Activated CD4-positive, alpha-beta T cell treated with anti-CD3 and anti-CD28 coated beads for 4 hours (primary cell): ENCODE data around the gene BHLHE23.
"Not testable (repeated sequence)": the region's sequence is repeated elsewhere in the genome, so short reads cannot be mapped to it uniquely, and the experiment has no call there.

Source experiments
- DNase-seq, 2 donors: peaks; one replicate each; pipeline ENCODE4 v3.0.0-alpha.2; 2020

BHLHE23 gene

DNA sequence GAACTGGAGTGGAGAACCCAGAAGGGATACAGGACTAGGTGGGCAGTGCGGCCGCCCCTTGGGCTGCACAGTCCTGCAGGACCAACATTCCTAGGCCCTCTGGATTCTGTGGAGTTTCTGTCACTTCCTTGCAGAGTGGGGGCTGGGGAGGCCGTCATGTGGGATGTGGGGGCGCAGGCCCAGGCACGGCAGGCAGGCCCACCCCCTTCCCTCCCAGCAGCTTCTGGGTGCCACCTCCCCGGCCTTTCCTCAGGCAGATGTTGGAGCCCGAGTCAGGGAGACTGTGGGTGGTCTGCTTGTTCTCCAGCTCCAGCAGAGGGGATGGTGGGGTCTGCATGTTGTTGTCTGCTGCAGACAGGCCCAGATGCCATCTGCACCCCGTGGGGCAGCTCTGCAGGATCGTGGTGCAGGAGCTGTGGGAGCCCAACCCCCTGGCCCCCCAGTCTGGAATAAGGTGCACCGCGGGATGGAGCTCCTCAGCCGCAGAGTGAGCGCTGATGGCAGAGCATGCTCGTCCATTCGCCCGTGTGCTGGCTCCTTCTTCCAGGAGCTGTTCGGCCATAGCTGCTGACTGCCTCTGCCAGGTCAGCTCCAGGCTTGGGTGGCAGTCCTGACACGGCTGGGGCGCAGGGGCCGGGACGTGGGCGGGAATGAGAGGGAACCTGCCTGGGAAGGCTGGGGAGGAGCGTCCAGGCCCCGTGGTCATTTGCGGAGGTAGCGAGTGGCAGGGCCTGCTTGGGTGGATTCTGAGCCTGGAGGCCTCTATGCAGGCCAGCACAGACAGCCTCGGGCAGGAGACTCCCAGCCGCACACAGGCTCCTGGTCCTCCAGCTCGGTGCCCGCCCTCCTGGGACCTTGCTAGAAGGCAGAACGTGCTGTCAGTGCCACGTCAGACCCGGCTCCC lies 36.2 kb downstream of the BHLHE23 start:
- DNase-seq, result no peak

DNA sequence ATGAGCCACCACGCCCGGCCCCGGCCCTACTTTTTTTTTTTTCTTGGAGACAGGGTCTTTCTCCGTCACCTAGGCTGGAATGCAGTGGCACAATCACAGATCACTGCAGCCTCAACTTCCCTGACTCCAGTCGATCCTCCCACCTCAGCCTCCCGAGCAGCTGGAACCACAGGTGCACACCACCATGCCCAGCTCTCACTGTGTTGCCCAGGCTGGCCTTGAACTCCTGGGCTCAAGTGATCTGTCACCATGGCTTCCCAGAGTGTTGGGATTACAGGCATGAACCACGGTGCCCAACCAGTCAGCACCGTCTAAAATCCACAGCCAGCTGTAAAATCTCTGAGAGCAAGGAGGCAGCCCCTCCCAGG lies 36.8 kb downstream of the BHLHE23 start:
- no peak for DNase-seq

DNA sequence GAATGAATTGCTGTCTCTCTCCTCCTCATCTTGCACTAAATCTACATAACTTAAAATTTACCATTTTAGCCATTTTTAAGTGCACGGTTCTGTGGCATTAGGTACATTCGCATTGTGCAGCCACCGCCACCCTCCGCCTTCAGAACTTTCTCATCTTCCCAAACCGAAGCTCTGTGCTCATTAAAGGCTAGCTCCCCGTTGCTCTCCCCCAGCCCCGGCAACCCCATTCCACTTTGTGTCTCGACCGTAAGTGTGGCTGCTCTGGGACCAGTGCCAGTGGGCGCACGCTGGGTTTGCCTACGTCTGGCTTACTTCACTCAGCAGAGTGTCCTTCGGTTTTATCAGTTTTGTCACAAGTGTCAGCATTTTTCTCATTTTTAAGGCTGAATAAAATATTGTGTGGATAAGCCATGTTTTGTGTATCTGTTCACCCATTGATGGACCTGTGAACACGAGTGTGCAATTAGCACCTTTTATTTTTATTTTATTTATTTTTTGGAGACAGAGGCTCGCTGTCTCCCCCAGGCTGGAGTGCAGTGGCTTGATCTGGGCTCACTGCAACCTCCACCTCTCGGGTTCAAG lies 37.5 kb downstream of the BHLHE23 start:
- no peak for DNase-seq

DNA sequence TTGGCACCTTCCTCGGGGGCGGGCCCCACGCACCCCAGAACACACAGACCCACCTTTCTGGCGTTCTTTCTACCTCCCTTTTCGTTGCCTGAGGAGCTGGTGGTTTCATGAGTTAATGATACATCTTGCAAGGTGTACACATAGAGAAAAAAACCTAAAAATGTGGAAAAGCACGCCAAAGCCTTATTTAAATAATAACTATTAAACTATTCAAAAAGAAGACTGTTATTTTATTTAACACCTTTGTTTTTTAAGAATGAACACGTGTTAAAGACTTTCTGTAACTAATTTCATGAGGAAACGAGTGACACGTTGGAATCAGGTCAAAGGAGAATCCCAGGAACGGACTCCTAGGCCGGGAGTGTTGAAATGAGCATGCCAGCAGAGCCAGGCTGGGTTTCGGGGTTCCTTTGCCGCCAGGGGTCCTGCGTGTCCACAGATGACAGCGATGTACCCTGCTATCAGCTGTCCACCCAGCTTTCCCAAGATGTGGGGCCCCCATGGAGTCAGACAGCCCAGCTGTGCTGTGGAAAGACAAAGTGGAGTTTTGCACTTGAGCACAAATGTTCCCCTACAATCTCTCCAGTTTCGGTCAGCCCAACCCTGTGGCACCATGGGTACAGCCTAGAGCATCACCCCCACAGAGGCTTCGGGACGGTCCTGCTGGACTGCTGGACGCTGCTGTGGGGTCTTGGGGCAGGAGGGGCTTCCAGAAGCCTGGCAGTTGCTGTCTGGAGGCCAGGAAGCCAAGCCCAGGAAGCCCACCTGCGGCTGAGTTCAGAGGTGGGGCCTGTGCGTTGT lies 38.2 kb downstream of the BHLHE23 start:
- no peak for DNase-seq

DNA sequence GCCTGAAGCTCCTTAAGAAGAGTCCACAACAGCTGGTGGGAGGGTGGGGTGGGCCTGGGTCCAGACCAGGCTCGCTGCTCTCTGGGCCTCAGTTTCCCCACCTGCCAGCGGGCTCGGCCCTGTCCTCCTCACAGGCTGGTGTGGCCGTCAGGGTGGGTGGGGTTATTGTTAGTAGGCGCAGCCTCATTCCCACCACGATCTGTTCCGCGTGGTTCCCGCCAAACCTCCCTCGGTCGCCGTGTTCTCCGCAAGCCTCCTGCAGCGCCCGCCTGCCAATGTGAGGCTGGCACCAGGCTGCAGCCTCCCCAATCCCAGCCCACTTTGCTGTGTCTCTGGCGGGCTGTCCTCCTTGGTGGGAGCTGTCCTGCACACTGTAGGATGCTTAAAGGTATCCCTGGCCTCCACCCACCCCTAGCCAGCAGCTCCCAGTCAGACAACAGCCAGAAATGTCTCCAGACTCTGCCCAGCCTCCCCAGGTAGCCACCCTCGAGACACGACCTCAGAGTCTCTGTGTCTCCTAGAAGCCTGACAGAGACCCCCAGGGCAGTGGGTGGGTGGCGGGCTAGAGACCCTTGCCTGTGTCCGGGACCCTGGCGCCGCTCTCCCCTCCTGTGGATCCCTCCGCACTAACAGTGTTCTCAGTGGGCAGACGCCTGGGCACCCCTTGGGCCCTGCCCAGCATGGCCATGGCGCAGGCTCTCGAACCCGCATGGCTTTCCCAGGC lies 39.0 kb downstream of the BHLHE23 start:
- DNase-seq, result no peak

DNA sequence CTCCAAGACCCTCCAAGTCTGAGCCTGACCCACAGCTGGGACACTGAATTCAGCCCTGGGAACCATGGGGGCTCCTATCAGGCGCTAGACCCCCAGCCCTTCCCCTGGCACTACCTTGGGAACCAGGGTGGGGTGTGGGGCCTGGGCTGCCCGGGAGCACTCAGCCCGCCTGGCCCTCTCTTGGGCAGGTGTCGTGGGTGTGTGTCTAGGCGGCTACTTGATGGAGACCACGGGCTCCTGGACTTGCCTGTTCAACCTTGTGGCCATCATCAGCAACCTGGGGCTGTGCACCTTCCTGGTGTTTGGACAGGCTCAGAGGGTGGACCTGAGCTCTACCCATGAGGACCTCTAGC lies 39.6 kb downstream of the BHLHE23 start:
- DNase-seq, result no peak

DNA sequence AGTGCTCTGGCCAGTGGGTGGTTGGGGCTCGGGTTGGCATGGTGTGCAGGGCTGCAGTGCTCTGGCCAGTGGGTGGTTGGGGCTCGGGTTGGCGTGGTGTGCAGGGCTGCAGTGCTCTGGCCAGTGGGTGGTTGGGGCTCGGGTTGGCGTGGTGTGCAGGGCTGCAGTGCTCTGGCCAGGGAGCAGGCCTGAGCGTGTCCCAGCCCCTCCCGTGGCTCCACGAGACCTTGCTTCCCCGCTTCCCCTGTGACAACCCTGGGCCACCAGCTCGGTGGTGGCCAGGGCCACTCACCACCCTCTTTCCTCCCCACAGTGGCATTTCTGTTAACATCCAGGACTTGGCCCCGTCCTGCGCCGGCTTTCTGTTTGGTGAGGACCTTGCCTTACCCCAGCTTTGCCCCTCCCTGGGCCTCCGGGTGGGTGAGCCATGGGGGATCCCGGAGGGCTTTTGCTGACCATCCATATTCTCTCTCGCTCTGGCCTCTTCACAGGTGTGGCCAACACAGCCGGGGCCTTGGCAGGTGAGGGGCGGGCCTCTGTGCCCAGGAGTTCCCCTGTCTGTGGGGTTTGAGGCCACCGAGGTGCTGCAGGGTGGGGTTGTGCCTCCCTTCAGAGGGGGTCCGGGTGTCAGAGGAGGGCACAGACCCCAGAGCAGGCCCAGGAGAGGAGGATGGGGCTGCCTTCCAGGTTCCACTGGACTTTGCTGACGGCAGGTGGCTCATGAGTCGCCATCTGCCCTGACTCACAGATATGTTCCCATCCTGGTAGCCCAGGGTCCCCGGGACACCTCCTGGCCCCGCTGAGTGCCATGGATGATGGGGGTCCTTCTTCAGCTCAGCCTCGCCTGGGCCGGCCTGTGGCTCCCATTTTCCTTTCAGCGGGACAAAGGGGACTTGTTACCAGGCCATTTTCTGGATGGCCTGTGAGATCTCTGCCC lies 40.3 kb downstream of the BHLHE23 start:
- no peak for DNase-seq

DNA sequence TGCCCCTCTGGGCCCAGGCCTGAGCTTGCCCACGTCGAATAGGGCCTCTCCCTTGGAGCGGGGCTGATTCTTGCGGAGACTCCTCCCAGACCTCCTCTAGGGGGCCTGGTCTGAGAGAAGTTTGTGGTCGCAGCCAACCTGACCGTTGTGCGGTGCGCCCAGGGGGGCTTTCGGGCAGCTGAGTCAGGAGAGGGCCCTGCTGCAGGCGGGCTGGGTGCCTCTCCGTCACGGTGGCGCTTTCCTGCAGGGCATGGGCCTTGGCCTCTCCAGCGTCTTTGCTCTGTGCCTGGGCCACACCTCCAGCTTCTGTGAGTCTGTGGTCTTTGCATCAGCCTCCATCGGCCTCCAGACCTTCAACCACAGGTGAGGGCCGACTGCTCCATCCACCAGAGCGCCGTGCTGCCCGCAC lies 41.4 kb downstream of the BHLHE23 start:
- DNase-seq, result no peak

DNA sequence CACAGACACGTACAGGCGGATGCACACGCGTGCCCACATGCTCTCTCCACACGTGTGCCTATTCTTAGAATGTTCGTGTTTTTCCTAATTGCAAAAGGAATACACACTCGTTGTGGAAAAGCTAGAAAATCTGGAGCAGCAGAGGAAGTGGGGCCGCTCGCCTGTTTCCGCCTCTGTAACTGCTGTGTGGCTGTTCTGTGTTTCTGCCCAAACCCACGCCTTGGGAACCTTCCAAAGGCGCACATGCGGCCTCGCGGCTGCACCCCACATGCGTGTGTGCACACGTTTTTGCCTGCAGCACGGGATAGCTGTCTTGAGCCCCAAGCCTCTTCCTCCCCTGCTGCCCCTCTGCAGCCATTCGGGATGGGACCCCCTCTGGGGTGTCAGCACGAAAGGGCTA lies 42.1 kb downstream of the BHLHE23 start:
- no peak for DNase-seq

DNA sequence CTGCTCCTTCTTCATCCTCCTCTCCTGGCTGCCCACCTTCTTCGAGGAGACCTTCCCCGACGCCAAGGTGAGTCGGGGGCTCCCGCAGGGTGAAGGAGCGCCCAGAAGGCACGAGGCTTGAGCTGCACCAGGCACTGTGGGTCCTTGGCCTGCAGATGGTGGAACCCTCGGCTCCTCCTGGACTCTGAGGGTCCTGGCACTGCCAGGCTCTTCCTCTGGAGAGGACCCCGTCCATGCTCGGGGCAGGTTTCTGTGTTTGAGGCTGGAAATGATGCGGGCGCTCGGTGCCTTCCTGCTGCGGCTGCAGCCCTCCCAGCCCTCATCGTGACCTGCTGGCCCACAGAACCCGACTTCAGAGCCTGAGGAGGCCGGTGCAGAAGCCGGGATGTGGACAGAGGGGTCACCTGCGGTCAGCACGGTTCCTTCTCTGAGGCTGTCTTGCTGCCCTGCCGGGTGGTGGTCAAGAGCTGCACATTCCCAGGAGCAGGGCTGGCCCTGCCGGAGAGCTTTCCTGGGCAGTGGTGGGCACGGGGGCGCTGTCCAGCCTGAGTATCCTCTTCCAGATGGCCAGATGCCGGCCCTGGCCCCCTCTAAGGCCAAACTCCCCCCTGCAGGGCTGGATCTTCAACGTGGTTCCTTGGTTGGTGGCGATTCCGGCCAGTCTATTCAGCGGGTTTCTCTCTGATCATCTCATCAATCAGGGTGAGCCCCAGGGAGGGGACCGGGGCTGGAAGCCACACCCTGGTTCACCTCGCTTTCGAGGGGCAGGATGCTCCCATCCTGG lies 43.0 kb downstream of the BHLHE23 start:
- DNase-seq, result no peak

DNA sequence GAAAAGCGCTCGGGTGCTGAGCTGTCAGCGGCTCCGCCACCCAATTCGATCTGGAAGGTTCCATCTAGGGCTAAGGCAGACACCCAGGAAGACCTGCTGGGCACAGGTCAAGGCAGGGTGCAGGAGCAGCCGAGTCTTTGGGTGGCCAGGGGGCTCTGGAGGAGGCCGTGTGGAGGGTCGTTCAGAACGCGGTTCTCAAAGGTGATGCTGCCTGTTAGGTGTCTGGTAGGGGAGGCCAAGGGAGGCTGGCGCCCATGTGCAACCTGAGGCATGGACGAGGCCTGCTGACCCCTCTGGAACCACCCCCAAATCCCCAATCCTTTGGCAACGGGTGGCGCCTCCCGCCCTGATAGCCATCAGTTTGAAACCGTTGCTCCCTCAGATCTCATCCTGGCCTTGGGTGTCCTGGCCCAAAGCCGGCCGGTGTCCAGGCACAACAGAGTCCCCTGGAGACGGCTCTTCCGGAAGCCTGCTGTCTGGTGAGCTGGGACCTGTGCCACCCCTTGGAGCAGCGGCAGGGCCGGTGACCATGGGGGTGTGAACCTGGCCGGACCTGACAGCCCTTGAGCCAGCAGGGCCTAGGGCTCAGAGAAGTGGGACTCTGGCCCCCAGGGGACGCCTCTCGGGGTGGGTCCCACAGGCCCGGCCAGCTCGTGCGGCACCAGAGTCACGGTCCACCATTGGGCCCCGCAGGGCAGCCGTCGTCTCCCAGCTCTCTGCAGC lies 43.7 kb downstream of the BHLHE23 start:
- DNase-seq, result no peak

DNA sequence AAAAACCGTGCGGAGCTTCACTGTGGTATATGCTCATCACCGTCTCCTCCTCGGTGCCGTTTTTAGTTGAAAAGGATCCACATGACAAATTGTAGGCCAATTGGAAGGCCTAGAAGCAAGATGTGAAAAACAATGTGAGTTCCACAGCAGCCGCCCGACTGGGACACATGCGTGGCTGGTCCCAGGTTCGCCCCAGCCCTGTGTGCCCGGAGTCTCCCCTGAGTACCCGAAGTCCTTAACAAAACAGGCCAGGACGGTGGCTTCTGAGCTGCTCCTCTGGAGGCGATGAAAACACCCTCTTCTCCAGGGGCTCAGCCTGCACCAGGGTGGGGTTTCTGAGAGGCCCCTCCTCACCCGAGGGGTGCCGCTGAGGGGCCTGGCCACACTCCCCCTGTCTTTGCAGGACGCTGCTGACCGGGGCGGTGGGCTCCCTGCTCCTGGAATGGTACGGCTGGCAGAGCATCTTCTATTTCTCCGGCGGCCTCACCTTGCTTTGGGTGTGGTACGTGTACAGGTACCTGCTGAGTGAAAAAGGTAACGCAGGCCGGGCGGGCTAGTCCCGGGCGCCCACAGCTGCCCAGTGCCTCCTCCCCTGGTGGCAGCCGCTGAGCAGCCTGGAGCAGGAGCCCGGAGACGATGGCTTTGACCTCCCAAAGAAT lies 44.4 kb downstream of the BHLHE23 start:
- no peak for DNase-seq

DNA sequence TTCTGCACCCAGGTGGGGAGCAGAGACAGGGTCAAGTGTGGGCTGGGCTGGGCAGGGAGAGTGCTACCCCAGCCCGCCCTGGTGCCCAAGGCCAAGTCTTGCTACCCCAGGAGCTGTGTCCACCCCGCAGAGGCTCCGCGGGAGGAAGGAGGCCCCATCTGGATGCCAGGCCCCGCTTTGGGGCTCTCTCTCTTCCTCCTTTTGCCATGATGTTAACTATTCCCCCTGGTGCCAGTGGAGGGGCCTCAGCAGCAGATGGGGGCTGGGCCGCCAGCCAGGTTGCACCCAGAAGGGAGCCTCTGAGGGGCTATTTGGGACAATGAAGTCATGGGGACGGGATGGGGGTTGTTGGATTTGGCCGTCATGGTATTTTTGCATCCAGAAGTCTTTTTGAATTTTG lies 45.0 kb downstream of the BHLHE23 start:
- DNase-seq, result no peak

DNA sequence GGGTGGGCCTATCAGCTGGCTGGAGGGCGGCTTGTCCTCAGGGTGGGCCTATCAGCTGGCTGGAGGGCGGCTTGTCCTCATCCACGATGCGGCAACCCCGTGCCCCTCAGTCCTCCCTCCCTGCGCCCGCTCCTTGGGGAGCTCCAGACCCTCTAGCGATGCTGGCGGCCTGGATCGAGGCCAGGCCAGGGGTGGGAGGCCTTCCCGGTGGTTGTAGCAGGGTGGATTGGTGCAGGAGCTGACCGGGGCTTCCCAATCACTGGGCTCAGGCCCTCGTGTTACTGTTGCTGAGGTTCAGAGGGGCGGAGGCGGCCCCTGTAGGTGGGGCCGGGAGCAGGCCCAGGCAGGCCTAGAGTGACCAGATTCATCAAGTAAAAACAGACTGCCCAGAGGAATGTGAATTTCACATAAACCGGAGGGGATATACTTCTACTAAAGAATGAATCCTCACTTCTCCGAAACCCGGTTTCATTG lies 45.4 kb downstream of the BHLHE23 start:
- DNase-seq, result no peak

DNA sequence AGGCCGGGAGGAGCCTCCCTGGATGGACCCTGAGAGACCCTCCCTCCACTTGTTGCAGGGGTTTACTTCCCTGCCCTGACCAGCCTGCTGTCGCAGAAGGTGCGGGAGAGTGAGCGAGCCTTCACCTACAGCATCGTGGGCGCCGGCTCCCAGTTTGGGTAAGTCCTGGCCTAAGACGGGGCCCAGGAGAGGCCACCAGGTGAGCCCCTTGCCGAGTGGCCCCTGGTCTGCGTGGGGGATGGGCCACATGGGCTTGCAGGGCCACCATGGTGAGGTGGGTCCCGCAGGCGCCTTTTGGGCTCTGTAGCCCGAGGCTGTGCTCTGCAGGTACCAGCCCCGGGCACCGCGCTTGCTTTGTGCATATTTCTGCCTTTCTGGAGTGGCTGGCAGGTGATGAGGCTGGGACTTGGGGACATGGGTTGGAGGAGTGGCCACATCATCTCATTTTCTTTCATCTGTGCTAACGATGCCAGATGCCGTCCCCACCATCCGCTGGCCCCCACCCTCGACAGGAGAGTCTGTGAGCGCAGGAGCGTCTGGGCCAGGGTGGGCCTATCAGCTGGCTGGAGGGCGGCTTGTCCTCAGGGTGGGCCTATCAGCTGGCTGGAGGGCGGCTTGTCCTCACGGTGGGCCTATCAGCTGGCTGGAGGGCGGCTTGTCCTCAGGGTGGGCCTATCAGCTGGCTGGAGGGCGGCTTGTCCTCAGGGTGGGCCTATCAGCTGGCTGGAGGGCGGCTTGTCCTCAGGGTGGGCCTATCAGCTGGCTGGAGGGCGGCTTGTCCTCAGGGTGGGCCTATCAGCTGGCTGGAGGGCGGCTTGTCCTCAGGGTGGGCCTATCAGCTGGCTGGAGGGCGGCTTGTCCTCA lies 46.1 kb downstream of the BHLHE23 start:
- DNase-seq, result not testable (repeated sequence)

DNA sequence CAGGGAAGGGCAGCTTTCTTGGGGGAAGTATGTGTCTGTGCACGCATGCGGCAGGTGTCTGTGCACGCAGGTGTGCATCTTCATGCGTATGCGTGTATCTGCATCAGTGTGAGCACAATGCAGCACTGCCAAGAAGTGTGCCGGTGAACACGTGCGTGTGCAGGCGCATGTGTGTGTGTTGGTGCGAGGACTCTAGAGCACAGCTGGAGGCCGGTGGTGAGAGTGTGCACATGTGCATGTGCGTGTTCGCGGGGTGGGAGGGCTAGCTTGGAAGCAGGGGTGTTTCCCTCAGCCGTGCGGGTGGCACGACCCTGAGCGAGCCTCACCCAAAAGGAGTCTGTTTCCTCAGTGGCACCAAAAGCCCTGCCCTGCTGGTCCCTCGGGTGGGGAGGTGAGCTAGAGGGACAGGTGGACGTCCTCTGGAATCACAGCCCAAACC lies 46.7 kb downstream of the BHLHE23 start:
- no peak for DNase-seq

DNA sequence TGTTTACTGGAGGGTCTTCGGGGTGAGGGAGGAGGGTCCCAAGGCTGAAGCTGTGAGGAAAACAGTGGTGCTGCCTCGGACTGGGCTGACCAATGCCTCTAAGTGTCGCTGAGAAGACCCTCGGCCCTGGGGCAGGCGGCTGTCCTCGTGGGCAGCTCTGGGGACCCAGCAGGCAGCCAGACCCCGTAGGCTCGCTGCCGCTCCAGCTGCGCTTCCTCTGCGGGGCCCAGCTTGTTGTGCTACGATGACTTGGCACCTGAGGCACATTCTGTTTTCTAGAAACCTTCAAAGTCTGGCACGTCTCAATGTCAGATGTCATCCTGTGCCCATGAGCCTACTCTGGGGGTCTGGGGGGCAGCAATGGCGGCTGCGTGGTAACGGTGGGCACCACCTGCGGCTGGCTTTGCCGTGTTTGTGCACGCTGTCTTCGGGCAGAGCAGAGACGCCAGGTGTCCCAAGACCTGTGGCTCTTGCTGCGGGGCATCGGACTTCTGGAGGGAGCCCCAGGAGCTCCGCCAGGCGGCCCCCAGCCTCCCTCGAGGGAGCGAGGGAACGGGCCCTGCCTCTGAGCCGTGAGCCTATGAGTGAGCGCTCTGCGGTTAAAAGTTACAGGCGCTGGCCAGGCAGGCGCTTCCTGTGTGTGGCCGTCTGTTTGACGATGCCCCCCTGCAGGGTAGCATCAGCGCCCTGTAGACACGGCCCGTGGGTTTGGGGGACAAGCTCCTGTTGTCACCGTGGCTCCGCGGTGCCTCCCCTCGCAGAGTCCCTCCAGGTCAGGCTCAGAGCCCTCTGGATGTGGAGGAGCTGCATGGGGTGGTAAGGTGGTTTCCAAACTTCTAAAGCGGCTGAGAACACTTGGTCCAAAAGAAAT lies 47.4 kb downstream of the BHLHE23 start:
- no peak for DNase-seq
